Fibroblast of pulmonary artery (primary cell): ENCODE results near the gene SERTAD2.

Source experiments
- DNase-seq: peaks from one replicate; pipeline ENCODE4 v3.0.0-alpha.2; 2010; ENCODE audit warnings: low read depth
- H3K4me3 ChIP-seq: replicated peaks from 2 replicates; pipeline ENCODE4 v1.5.1; 2011; ENCODE audit warnings: low read depth, mild to moderate bottlenecking, control low read depth, low read length, moderate library complexity
- CTCF ChIP-seq: IDR thresholded peaks from 2 replicates; pipeline ENCODE4 v1.5.1; 2011; ENCODE audit warnings: mild to moderate bottlenecking, control low read depth, low read length, inconsistent platforms; ENCODE audit errors: missing control alignments

SERTAD2 gene

GRCh38 chr2:64629329-64629781, 24.4 kb downstream of the SERTAD2 start:
- no peak for TF ChIP-seq CTCF
- H3K4me3 ChIP-seq = no peak overlapping the region
- DNase-seq = no peak

GRCh38 chr2:64627860-64628841, 25.6 kb downstream of the SERTAD2 start:
- no peak for TF ChIP-seq CTCF
- no peak for DNase-seq

GRCh38 chr2:64626963-64627760, 26.6 kb downstream of the SERTAD2 start:
- DNase-seq = no peak
- TF ChIP-seq CTCF = no peak
- H3K4me3 ChIP-seq = no peak overlapping the region

More at GRCh38 chr2:64627860-64628841, 25.6 kb downstream of the SERTAD2 start:
- H3K4me3 ChIP-seq = no peak overlapping the region

DNA sequence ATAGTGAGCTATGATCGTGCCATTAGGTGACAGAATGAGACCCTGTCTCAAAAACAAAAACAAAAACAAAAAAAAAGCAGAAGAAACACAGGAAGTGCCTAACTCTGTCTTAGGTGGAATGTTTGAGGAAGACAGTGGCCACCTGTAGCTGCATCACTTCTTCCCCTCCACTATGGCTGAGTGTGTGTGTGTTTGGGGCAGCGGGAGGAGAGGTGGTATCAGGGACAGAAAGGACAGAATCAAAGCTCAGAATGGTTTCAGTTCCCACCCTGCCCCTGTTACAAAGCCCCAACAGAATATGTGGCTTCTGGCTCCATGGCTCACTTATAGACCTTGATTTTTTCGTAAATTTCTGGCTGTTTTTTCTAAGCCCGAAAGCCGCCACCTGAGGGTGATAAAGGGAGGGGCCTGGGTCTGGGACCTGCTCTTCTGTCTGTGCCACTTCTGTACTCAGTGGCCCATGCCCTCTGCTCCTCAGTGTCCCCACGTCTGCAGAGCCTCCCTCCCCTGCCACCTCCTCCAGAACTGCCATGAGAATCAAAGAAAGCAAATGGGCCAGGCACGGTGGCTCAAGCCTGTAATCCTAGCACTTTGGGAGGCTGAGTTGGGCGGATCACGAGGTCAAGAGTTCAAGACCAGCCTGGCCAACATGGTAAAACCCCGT, 27.4 kb downstream of the SERTAD2 start:
- TF ChIP-seq CTCF = no peak
- H3K4me3 ChIP-seq = no peak overlapping the region
- no peak for DNase-seq

- H3K4me3 ChIP-seq = no peak overlapping the region
- DNase-seq = no peak
- no peak for TF ChIP-seq CTCF
Measured at GRCh38 chr2:64625299-64626145, 28.2 kb downstream of the SERTAD2 start.

- no peak for TF ChIP-seq CTCF
- H3K4me3 ChIP-seq = no peak overlapping the region
- DNase-seq = no peak
Measured at GRCh38 chr2:64624862-64625261, 28.9 kb downstream of the SERTAD2 start.
